Activated T-cell treated with anti-CD3 and anti-CD28 coated beads for 1 hour (primary cell): Measurements from ENCODE around the gene PPP1R12A.
A peak's percentile ranks its signal among the peaks of the same experiment; 100 is the strongest.

Experiments used
- DNase-seq: peaks from one replicate; pipeline ENCODE4 v3.0.0-alpha.2; 2020; ENCODE audit warnings: low read depth

PPP1R12A gene

GRCh38 chr12:79935624-79936345 is 888 bp upstream of the PPP1R12A start:
- no peak for DNase-seq

GRCh38 chr12:79934281-79935020 is 446 bp downstream of the PPP1R12A start:
- no peak for DNase-seq

DNA sequence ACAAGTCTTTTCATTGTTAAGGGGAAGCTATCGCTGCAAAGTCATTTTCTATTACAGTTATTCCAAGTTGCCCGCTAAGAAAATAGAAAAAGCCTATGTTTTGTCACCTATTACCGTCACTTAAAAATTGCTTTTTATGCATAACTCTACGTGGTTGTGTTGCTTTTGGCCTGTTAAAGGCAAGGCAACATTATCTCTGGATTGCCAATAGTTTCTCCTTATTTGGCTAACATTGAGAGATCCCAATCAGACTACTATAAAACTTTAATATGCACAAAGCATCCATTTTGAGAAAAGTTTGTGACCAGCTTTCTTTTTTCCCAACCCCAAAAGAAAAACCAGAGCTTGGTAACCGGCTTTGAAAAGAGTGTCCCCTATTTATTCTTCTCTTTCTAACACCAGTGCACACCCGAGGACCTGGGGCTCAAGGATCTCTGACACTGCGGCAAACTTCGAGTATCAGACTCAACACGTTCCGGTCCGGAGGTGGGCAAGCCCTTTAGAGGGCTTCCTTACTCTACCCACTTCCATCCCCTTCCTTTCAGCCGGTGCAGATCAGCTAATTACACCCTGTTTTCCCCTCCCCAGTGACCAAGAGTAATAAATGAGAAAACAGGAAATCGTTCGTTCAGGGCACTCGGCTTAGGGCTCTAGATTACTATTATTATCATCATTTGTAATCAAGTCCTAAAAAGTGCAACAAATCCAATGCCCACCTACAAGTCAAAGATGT is 1.2 kb downstream of the PPP1R12A start:
- DNase-seq: no peak

GRCh38 chr12:79933043-79933442 is 1.9 kb downstream of the PPP1R12A start:
- no peak for DNase-seq

GRCh38 chr12:79932357-79932756 is 2.5 kb downstream of the PPP1R12A start:
- DNase-seq: no peak

DNA sequence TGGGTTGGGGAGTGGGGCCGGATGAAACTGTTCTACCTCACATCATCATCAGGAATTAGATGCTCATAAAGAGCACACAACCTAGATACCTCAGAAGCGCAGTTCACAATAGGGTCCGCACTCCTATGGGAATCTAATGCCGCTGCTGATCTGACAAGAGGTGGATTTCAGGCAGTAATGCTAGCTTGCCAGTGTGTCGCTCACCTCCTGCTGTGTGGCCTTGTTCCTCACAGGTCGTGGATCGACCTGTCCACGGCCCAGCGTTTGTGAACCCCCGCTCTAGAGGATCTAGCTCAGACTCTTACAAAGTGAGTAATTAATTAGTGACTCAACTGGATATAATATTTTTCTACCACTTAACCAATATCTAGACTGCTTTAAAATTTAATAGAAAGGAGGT is 5.8 kb downstream of the PPP1R12A start:
- DNase-seq: no peak

DNA sequence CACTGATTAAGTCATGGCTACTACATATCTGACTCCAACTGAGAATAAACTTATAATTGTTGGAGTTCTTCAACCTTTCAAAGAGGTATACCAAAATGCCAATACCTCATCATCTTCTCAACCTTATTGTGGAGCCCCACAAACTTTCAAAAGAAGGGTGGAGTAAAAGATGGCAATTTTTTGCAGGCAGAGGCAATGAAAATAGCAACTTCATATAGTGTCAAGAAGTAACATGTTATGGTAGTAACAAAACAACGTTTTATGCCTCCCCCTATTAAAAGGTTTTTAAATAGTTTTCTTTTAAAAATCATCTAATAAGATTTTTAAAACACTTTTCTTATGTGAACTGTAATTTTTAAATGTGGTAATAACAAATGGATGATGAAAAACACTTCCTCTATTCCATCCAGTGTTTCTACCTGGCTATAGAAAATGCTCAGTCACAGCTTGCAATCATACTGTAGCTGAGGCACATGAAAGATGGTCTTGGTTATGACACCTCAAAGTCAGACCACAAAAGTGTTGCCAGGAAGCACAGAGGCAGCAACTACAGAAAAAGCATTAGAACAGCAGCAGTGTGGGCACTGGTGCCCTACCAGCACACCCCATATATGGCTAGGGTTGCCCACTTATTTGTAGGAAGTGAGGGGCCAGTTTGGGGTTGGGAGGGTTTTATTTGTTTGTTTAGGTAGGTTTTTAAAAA is 7.0 kb downstream of the PPP1R12A start:
- DNase-seq: peak; percentile 17

- no peak for DNase-seq
Measured at GRCh38 chr12:79926951-79927350, 7.9 kb downstream of the PPP1R12A start.

DNA sequence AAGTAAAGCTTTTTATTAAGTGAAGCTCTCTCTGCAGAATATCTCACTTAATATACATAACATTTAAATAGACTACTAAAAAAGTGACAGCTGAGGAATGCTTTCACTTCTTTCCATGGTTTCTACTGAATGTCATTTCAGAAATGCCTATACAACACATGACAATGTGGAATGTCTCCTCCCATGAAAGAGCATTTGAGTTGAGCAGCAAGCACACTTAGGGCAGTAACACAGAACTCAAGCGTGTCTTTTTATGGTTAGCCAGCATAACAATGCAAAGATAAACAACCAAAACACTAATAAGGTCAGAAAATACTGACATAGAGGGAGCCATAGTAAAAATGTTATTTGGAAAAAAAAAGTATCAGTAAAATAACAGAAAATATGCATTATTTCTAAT is 9.4 kb downstream of the PPP1R12A start:
- no peak for DNase-seq

GRCh38 chr12:79921786-79922185 is 13.1 kb downstream of the PPP1R12A start:
- DNase-seq: no peak

DNA sequence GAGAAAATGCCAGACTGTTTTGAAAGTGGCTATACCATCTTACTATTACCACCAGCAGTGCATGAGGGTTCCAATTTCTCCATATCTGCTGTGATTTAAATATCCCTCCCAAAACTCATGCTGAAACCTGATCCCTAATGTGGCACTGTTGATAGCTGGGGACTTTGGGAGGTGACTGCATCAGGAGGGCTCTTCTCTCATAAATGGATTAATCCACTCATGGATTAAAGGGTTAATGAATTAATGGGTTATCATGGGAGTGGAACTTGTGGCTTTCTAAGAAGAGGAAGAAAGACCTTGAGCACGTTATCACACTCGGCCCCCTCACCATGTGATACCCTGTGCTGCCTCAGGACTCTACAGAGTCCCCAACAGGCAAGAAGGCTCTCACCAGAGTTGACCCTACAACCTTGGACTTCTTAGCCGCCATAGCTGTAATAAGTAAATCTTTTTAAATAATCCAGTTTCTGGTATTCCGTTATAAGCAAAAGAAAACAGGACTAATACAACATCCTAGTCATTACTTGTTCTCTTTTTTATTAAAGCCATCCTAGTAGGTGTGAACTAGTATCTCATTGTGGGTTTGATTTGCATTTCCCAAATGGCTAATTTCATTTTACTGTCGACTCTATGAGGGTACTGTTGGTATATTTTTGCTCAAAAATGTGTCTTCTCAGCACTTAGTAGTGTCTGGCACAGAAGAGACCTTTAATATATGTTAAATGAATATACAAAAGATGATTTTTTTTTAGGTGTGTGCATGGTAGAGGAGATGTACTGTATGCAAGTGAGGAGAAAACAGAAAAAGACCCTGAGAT is 14.3 kb downstream of the PPP1R12A start:
- no peak for DNase-seq

- DNase-seq: no peak
Measured at GRCh38 chr12:79919762-79920161, 15.1 kb downstream of the PPP1R12A start.

GRCh38 chr12:79916826-79917225 is 18.1 kb downstream of the PPP1R12A start:
- DNase-seq: no peak

DNA sequence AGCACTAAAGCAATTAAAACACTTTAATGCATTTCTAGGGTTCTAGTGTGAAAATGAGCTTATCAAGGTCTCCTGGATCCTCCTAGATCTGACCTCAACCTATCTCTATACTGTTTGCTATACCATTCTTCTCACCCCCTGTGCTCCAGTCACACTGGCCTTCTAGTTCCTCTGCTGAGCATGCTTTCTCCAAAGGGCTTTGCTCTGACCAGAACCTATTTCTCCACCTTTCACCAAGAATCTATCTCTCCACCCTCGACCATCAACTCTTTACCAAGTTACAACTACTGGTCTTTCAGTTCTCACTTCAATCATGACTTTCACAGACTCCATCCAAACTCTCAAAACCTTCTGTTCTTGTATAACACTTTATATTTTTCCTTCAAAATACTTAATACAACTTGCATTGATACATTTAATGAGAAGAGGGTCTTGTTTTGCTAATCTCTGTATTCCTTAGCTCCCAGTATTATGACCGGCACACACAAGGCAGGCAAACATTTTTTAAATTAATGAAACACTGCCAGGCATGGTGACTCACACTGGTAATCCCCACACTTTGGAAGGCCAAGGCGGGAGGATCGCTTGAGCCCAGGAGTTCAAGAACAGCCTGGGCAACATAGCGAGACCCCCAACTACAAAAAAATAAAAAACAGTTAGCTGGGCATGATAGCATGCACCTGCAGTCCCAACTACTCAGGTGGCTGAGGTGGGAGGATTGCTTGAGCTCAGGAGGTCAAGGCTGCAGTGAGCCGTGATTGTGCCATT is 22.8 kb downstream of the PPP1R12A start:
- DNase-seq: no peak

GRCh38 chr12:79908366-79908765 is 26.5 kb downstream of the PPP1R12A start:
- DNase-seq: no peak

DNA sequence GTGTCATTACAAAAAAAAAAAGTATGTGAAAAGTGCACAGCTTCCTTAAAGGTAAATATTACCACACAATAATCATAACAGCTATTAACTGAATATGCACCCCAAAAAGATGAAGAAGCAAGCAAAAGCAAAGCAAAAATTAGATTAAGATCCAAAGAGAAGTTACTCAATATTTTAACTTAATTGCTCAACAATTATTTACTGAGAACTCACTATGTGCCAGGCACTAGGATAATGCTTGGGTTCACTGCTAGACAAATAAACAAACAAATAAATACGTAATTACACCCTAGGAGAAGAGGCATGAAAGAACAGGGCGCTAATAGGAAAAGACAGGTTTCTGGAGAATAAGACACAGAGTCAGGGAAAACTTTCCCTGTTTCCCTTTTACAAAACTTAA is 33.4 kb downstream of the PPP1R12A start:
- no peak for DNase-seq

DNA sequence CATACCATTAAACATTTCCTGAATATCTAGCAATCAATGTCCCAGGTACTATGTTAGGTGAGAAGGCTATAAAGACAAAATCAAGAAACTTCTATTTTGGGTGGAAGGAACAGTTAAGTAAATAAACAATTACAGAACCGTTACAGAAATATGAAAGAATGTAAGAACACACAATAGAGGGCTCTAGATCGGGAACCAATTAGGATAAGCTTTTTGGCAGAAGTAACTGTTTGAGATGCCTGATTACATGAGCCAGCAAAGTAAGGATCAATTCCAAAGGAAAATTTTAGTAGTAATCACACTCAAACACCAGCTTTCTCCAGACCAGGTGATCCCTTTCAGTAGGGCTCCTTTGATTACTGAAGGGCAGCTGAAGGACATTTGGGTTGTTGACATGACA is 33.9 kb downstream of the PPP1R12A start:
- DNase-seq: no peak

GRCh38 chr12:79900199-79900598 is 34.7 kb downstream of the PPP1R12A start:
- DNase-seq: no peak

- no peak for DNase-seq
Measured at GRCh38 chr12:79897617-79898016, 37.3 kb downstream of the PPP1R12A start.

- no peak for DNase-seq
Measured at GRCh38 chr12:79895804-79896203, 39.1 kb downstream of the PPP1R12A start.

- DNase-seq: no peak
Measured at GRCh38 chr12:79895071-79895470, 39.8 kb downstream of the PPP1R12A start.
